Measurements from ENCODE around the gene CA10. TPM values are rescaled to one million over a fixed set of nuclear protein-coding genes. Genes with fewer than 3 reads are reported as not detected.

The CA10 gene
- total RNA-seq, 4 donors from 2014 or later: not detected

- TF ChIP-seq, protein P1, sequence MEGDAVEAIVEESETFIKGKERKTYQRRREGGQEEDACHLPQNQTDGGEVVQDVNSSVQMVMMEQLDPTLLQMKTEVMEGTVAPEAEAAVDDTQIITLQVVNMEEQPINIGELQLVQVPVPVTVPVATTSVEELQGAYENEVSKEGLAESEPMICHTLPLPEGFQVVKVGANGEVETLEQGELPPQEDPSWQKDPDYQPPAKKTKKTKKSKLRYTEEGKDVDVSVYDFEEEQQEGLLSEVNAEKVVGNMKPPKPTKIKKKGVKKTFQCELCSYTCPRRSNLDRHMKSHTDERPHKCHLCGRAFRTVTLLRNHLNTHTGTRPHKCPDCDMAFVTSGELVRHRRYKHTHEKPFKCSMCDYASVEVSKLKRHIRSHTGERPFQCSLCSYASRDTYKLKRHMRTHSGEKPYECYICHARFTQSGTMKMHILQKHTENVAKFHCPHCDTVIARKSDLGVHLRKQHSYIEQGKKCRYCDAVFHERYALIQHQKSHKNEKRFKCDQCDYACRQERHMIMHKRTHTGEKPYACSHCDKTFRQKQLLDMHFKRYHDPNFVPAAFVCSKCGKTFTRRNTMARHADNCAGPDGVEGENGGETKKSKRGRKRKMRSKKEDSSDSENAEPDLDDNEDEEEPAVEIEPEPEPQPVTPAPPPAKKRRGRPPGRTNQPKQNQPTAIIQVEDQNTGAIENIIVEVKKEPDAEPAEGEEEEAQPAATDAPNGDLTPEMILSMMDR (IDR thresholded peaks at IDR 0.05; ENCODE audit: low read depth): no peak
These were observed 245.6 kb downstream of the CA10 start for GRCh38 chr17:51912939-51913338.

GRCh38 chr17:51911237-51911636 is 247.3 kb downstream of the CA10 start:
- TF ChIP-seq, protein P1 (IDR thresholded peaks at IDR 0.05; ENCODE audit: low read depth): no peak

DNA sequence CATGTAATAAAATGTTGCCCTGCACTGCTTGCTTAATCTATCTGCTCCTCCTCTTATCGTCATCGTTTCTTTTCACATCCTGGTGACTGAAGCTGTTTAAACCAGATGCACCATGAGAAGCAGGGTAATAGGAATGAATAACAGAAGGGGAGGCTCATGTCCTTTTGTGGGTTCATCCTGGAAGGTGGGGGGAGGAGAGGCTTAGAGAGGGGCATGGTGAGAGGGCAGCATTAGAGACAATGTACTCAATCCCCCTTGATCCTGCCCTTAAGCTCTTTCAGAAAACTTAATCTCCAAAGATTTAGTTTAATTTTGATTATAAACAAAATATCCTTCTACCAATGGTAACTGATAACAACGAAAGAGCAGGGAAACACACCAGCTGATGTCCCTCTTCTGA is 248.5 kb downstream of the CA10 start:
- TF ChIP-seq, protein P1 (IDR thresholded peaks at IDR 0.05; ENCODE audit: low read depth): no peak

DNA sequence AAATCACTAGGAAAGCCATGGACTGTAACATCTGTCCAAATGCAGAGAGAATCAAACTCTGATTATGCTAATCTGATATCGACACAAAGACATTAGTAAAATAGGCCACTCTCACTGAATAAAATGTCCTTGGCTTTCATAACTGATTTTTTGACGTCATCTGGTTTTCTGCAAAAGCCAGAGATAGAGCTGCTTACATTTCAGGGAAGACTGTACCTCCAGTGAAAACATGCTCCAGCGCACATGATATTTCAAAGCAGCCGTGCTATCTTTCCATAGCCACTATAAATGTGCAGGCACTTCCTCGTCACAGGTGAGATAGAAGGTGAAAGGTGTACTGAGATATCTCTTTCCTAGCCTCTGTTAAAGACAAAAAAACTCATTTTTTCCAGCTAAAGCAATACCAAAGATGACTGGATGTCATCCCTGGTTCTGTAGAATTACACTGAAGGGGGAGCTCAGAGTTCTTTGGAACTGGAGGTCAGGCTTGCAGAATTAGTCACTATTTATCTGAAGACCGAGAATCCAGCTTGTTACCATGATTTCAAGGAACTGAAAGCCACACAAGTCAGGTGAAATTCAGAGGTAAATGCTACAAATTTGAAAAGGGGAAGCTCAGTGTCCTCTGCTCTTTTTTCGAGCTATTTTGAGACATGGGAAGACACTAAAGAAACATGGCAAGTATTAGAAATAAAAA is 249.5 kb downstream of the CA10 start:
- TF ChIP-seq, protein P1 (IDR thresholded peaks at IDR 0.05; ENCODE audit: low read depth): no peak

GRCh38 chr17:51907041-51907440 is 251.5 kb downstream of the CA10 start:
- TF ChIP-seq, protein P1 (IDR thresholded peaks at IDR 0.05; ENCODE audit: low read depth): no peak

GRCh38 chr17:51904379-51904778 is 254.1 kb downstream of the CA10 start:
- TF ChIP-seq, protein P1 (IDR thresholded peaks at IDR 0.05; ENCODE audit: low read depth): no peak

- TF ChIP-seq, protein P1 (IDR thresholded peaks at IDR 0.05; ENCODE audit: low read depth): no peak
These were observed 257.3 kb downstream of the CA10 start for GRCh38 chr17:51901242-51901641.

Data from subcutaneous adipose tissue (tissue), 4 donors.